Neural cell (in vitro differentiated cells): Measurements from ENCODE around the gene MYO1G. TPM values are rescaled to one million over a fixed set of nuclear protein-coding genes. Genes with fewer than 3 reads are reported as not detected.

ENCODE experiments used
- H2AFZ ChIP-seq: fragments of 200-600, 300-800 bp; sonication (generic), shearing (Covaris generic); 2 replicates; pipeline ENCODE4 v1.6.0; 2014; ENCODE audit warnings: low read depth, mild to moderate bottlenecking, antibody characterized with exemption, low read length, moderate library complexity
- H3F3A ChIP-seq: fragments of 200-600 bp; shearing (Covaris generic); 2 replicates; pipeline ENCODE4 v1.6.1; 2016; ENCODE audit warnings: mild to moderate bottlenecking, moderate library complexity, mixed read lengths, antibody characterized with exemption, low read length; ENCODE audit not compliant: insufficient read depth, poor library complexity, severe bottlenecking
- H3K27ac ChIP-seq: fragments of 200-600, 300-800 bp; sonication (generic), shearing (Covaris generic); 2 replicates; pipeline ENCODE4 v1.5.1; 2014; ENCODE audit warnings: mild to moderate bottlenecking, low read length, moderate library complexity
- H3K27me3 ChIP-seq: fragments of 300-800, 200-600 bp; sonication (generic), shearing (Covaris generic); 2 replicates; pipeline ENCODE4 v1.6.0; 2014; ENCODE audit warnings: mild to moderate bottlenecking, low read depth, low read length, moderate library complexity; ENCODE audit not compliant: insufficient read depth
- H3K36me3 ChIP-seq: fragments of 300-800, 200-600 bp; sonication (generic), shearing (Covaris generic); 2 replicates; pipeline ENCODE4 v1.5.1; 2014; ENCODE audit warnings: mild to moderate bottlenecking, antibody characterized with exemption, low read length, moderate library complexity; ENCODE audit not compliant: insufficient read depth
- H3K4me2 ChIP-seq: fragments of 300-800, 200-600 bp; sonication (generic), shearing (Covaris generic); 2 replicates; pipeline ENCODE4 v1.6.0; 2014; ENCODE audit warnings: mild to moderate bottlenecking, low read length
- H3K4me3 ChIP-seq: fragments of 300-800, 200-600 bp; sonication (generic), shearing (Covaris generic); 2 replicates; pipeline ENCODE4 v1.5.1; 2014; ENCODE audit warnings: mild to moderate bottlenecking, low read length, moderate library complexity
- H3K79me2 ChIP-seq: fragments of 200-600 bp; shearing (Covaris generic); replicated peaks from 2 replicates; pipeline ENCODE4 v1.6.0; 2014; ENCODE audit warnings: mild to moderate bottlenecking, low read length, moderate library complexity; ENCODE audit not compliant: insufficient read depth
- H3K9ac ChIP-seq: fragments of 300-800, 200-600 bp; sonication (generic), shearing (Covaris generic); 2 replicates; pipeline ENCODE4 v1.6.1; 2016; ENCODE audit warnings: mild to moderate bottlenecking, low read length, mixed read lengths
- H3K9me2 ChIP-seq: fragments of 200-600 bp; shearing (Covaris generic); 2 replicates; pipeline ENCODE4 v1.6.1; 2016; ENCODE audit warnings: mild to moderate bottlenecking, low read length, mixed read lengths; ENCODE audit not compliant: insufficient read depth
- H3K9me3 ChIP-seq: fragments of 200-600, 300-800 bp; sonication (generic), shearing (Covaris generic); 2 replicates; pipeline ENCODE4 v1.6.1; 2016; ENCODE audit warnings: mild to moderate bottlenecking, mixed run types, low read length, moderate library complexity, mixed read lengths
- H4K20me1 ChIP-seq: fragments of 200-600 bp; shearing (Covaris generic); 2 replicates; pipeline ENCODE4 v1.6.1; 2016; ENCODE audit warnings: mild to moderate bottlenecking, mixed run types; ENCODE audit not compliant: insufficient read depth
- EP300 ChIP-seq: fragments of 450-650 bp; conservative IDR thresholded peaks from 2 replicates; pipeline ENCODE4 v1.6.1; 2014; ENCODE audit warnings: antibody characterized with exemption, mild to moderate bottlenecking, moderate library complexity; ENCODE audit not compliant: poor library complexity, severe bottlenecking
- EZH2 ChIP-seq: fragments of 200-600, 300-800 bp; shearing (Covaris generic), sonication (generic); IDR thresholded peaks from 2 replicates; pipeline ENCODE4 v1.6.1; 2014; ENCODE audit warnings: antibody characterized with exemption, low read length, borderline replicate concordance, mild to moderate bottlenecking; ENCODE audit not compliant: insufficient read depth, poor library complexity, severe bottlenecking
- MXI1 ChIP-seq: fragments of 450-650 bp; conservative IDR thresholded peaks from 2 replicates; pipeline ENCODE4 v1.6.1; 2014; ENCODE audit warnings: antibody characterized with exemption, mild to moderate bottlenecking; ENCODE audit not compliant: poor library complexity, severe bottlenecking
- POLR2AphosphoS5 ChIP-seq: IDR thresholded peaks from 2 replicates; pipeline ENCODE4 v1.6.1; 2012
- RAD21 ChIP-seq: fragments of 450-650 bp; conservative IDR thresholded peaks from 2 replicates; pipeline ENCODE4 v1.6.1; 2014; ENCODE audit warnings: antibody characterized with exemption, mild to moderate bottlenecking, moderate library complexity
- SMC3 ChIP-seq: fragments of 450-650 bp; conservative IDR thresholded peaks from 2 replicates; pipeline ENCODE4 v1.6.1; 2014; ENCODE audit warnings: antibody characterized with exemption, mild to moderate bottlenecking, moderate library complexity; ENCODE audit not compliant: poor library complexity
- TAF1 ChIP-seq: IDR thresholded peaks from 2 replicates; pipeline ENCODE4 v1.6.1; 2012; ENCODE audit warnings: low read depth
- polyA minus RNA-seq: library from RNA; depleted of rRNA, polyadenylated mRNA; stranded (reverse); fragments of >200 nt; gene quantifications from 2 replicates; pipeline ENCODE4 v1.2.3, GENCODE V29; 2014
- polyA plus RNA-seq: library from polyadenylated mRNA; depleted of rRNA; stranded (reverse); fragments of >200 nt; gene quantifications from 2 replicates; pipeline ENCODE4 v1.2.3, GENCODE V29; 2014
- TF ChIP-seq, protein P1 (sequence below): fragments of 450-650 bp; IDR thresholded peaks from 2 replicates; pipeline ENCODE4 v1.5.1; 2014; ENCODE audit warnings: antibody characterized with exemption, mild to moderate bottlenecking, moderate library complexity; ENCODE audit not compliant: poor library complexity, severe bottlenecking
- TF ChIP-seq, protein P2 (sequence below): IDR thresholded peaks from 2 replicates; pipeline ENCODE4 v1.6.1; 2012; ENCODE audit warnings: borderline replicate concordance

MYO1G gene
- polyA plus RNA-seq (0.38 TPM in 1 of 2 replicates, not detected in the other), polyA minus RNA-seq (0.24 and 0.35 TPM in 2 replicates)

DNA sequence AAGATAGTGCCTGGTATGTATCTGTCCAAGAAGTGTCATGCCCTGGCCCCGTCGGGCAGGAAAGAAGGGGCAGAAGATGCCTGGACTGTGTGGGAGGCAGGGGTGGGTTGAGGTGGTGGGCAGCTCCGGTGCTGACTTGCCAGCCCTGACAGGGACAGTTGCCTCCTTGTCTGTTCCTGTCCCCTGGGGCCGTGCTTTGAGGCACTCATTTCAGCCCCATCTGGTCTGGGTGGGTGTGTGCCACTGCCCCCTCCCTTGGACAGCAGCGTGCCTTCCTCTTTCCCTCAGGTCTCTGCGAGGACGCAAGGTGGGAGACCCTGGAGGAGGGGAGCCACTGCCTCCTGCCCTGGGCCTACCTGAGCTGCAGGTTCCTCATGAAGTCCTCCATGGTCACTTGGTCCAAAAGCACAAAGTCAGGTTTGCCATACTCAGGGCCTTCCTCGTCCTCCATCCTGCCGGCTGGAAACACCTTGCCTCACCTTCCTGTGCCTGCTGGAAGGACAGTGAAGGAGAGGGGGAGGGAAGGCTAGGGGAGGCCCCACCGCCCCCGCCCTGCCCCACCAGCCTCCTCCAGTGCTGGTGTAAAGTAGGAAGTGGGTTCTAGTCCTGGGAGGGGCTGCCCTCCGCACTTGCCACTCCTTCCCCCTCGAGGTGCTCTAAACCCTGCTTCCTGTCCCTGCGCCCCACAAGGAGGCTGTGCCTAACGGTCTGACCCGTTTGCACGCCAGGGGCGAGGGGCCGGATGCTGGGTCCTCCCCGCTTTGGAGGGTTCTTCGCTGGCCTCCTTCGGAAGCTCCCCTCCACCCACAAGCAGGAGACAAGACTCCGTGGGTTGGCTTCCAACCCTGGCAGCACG lies at the start of gene MYO1G:
Gene MYO1G (minus strand): TSS at position 505 of the 856 bp plus-strand sequence. CDS start 54 bp downstream, at position 451.
- Histone ChIP-seq H3K79me2 (no peaks in the 10 kb centered on the region), H3K36me3 (no peaks in the 10 kb centered on the region), H3K9me3 (no peaks in the 10 kb centered on the region), H3K4me2 (no peak within 1 kb of the TSS), H3F3A (no peaks in the 10 kb centered on the region), H3K27ac (no peak within 1 kb of the TSS), H3K4me3 (no peak within 1 kb of the TSS), H3K9me2 (no peaks in the 10 kb centered on the region), H3K27me3 (no peaks in the 10 kb centered on the region), H4K20me1 (no peaks in the 10 kb centered on the region), H3K9ac (no peak within 1 kb of the TSS), H2AFZ (no peak within 1 kb of the TSS)
- TF ChIP-seq RAD21 = no peak
- TF ChIP-seq MXI1 = no peak
- TF ChIP-seq, protein P1, sequence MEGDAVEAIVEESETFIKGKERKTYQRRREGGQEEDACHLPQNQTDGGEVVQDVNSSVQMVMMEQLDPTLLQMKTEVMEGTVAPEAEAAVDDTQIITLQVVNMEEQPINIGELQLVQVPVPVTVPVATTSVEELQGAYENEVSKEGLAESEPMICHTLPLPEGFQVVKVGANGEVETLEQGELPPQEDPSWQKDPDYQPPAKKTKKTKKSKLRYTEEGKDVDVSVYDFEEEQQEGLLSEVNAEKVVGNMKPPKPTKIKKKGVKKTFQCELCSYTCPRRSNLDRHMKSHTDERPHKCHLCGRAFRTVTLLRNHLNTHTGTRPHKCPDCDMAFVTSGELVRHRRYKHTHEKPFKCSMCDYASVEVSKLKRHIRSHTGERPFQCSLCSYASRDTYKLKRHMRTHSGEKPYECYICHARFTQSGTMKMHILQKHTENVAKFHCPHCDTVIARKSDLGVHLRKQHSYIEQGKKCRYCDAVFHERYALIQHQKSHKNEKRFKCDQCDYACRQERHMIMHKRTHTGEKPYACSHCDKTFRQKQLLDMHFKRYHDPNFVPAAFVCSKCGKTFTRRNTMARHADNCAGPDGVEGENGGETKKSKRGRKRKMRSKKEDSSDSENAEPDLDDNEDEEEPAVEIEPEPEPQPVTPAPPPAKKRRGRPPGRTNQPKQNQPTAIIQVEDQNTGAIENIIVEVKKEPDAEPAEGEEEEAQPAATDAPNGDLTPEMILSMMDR = no peak
- no peak for TF ChIP-seq SMC3
- TF ChIP-seq, protein P2, sequence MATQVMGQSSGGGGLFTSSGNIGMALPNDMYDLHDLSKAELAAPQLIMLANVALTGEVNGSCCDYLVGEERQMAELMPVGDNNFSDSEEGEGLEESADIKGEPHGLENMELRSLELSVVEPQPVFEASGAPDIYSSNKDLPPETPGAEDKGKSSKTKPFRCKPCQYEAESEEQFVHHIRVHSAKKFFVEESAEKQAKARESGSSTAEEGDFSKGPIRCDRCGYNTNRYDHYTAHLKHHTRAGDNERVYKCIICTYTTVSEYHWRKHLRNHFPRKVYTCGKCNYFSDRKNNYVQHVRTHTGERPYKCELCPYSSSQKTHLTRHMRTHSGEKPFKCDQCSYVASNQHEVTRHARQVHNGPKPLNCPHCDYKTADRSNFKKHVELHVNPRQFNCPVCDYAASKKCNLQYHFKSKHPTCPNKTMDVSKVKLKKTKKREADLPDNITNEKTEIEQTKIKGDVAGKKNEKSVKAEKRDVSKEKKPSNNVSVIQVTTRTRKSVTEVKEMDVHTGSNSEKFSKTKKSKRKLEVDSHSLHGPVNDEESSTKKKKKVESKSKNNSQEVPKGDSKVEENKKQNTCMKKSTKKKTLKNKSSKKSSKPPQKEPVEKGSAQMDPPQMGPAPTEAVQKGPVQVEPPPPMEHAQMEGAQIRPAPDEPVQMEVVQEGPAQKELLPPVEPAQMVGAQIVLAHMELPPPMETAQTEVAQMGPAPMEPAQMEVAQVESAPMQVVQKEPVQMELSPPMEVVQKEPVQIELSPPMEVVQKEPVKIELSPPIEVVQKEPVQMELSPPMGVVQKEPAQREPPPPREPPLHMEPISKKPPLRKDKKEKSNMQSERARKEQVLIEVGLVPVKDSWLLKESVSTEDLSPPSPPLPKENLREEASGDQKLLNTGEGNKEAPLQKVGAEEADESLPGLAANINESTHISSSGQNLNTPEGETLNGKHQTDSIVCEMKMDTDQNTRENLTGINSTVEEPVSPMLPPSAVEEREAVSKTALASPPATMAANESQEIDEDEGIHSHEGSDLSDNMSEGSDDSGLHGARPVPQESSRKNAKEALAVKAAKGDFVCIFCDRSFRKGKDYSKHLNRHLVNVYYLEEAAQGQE = no peak
- TF ChIP-seq TAF1 = no peak
- no peak for TF ChIP-seq EP300
- no peak for TF ChIP-seq POLR2AphosphoS5
- no peak for TF ChIP-seq EZH2

DNA sequence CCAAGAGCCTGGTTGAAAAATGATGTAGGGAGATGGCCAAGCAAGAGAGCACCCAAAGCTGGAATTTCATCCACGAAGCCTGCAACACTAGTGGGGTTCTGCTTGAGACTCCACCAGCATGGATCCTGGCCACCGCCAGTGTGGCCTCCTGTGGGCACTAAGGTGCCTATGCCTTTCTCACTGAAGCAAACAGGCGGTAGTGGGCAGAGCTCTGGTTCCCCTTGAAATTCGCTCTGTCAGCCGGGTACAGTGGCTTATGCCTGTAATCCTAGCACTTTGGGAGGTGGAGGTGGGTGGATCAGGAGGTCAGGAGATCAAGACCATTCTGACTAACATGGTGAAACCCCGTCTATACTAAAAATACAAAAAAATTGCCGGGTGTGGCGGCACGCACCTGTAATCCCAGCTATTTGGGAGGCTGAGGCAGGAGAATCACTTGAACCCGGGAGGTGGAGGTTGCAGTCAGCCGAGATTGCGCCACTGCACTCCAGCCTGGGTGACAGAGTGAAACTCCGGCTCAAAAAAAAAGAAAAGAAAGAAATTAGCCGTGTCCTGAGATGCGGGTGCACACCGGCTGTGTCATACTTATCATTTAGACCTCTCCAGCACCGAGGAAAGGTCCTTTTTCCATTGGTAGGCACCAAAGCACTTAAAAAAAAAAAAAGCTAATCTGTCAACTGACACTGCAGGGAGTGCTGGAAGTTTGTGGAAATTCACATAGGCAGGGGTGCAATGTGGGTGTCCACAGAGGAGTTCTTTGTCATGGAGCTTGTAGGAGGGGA lies 49.5 kb upstream of the MYO1G start:
- Histone ChIP-seq H3K9me2 (no peaks in the 10 kb centered on the region), H3K4me2 (no peak overlapping the region), H3K36me3 (no peaks in the 10 kb centered on the region), H3K4me3 (no peak overlapping the region), H3K79me2 (peaks cover 2% of the 10 kb centered on the region), H3K27ac (no peak overlapping the region), H4K20me1 (no peaks in the 10 kb centered on the region), H2AFZ (no peak overlapping the region), H3K27me3 (no peaks in the 10 kb centered on the region), H3K9ac (no peak overlapping the region), H3K9me3 (no peaks in the 10 kb centered on the region), H3F3A (no peaks in the 10 kb centered on the region)
- TF ChIP-seq, protein P1 = no peak
- no peak for TF ChIP-seq RAD21
- TF ChIP-seq, protein P2 = no peak
- no peak for TF ChIP-seq POLR2AphosphoS5
- TF ChIP-seq EP300 = no peak
- no peak for TF ChIP-seq MXI1
- TF ChIP-seq SMC3 = no peak
- no peak for TF ChIP-seq TAF1
- TF ChIP-seq EZH2 = no peak
